Glutamatergic neuron (in vitro differentiated cells): Measurements from ENCODE around the gene SAMD4A. TPM values are rescaled to one million over a fixed set of nuclear protein-coding genes. Genes with fewer than 3 reads are reported as not detected.

Experiments
- DNase-seq: peaks from one replicate; pipeline ENCODE4 v3.0.0; 2022
- H3K27ac Mint-ChIP-seq: one replicate; pipeline ENCODE4 v1.8.0; 2020; ENCODE audit warnings: mild to moderate bottlenecking, mixed read lengths, inconsistent platforms; ENCODE audit not compliant: unreplicated experiment
- H3K27me3 Mint-ChIP-seq: one replicate; pipeline ENCODE4 v1.8.0; 2020; ENCODE audit warnings: mild to moderate bottlenecking, moderate library complexity, mixed read lengths, inconsistent platforms; ENCODE audit not compliant: unreplicated experiment
- H3K36me3 Mint-ChIP-seq: one replicate; pipeline ENCODE4 v1.8.0; 2020; ENCODE audit warnings: mild to moderate bottlenecking, mixed read lengths, inconsistent platforms; ENCODE audit not compliant: unreplicated experiment
- H3K4me1 Mint-ChIP-seq: one replicate; pipeline ENCODE4 v1.8.0; 2020; ENCODE audit warnings: mild to moderate bottlenecking, low read depth, mixed read lengths, inconsistent platforms; ENCODE audit not compliant: unreplicated experiment
- H3K4me3 Mint-ChIP-seq: one replicate; pipeline ENCODE4 v1.8.0; 2020; ENCODE audit warnings: mild to moderate bottlenecking, mixed read lengths, inconsistent platforms; ENCODE audit not compliant: unreplicated experiment
- H3K9me3 Mint-ChIP-seq: one replicate; pipeline ENCODE4 v1.8.0; 2020; ENCODE audit warnings: mild to moderate bottlenecking, moderate library complexity, mixed read lengths, inconsistent platforms; ENCODE audit not compliant: unreplicated experiment
- total RNA-seq: library from RNA; stranded (reverse); fragmentation: NEBNext Ultra II Directional; extraction: Animal tissue kit (Norgen Biotek cat#: 25700); gene quantifications from one replicate; pipeline ENCODE4 v1.2.1, GENCODE V29; 2021; ENCODE audit not compliant: unreplicated experiment
- TF ChIP-seq, protein P1 (sequence below): fragments of 200-600 bp; sonication (generic); IDR thresholded peaks from one replicate; pipeline ENCODE4 v1.5.0; 2021; ENCODE audit not compliant: partially characterized antibody, unreplicated experiment

Gene SAMD4A
- total RNA-seq, 1 donor from 2014 or later: 0.56 TPM

DNA sequence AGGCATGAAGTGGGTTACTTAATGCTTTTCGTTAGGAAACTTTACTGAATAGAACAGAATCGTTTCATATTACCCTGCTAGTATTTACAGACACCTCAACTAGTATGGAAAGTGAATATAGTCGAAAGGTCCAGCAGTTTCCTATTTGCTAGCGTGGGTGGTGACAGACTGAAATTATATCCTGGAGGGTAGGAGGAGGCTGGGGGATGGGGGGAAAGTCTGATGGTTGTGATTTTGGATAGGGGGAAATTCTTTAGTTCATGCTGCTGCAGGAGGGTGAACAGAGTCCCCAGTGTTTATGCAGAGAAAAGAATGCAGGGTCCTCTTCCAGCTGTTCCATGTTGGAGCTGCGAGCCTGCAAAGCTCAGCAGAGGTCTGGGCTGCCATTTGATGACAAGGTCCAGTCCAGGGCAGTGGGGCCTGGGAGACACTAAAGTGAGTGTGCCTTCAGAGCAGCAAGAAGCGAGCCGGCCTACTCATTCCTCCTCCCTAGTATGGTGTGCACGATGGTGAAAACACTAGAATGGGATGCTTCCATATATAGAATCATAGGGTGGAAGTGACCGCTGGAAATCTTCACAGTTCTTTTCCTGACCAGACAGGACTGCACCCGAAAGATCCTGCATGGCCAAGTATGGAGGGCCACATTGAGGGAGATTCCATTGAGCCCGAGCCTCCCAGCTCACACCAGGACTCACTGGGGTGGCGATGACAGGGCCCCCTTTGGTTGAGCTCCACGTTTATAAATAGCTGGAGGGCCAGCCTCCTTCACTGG lies 2.1 kb downstream of the SAMD4A start:
- TF ChIP-seq, protein P1, sequence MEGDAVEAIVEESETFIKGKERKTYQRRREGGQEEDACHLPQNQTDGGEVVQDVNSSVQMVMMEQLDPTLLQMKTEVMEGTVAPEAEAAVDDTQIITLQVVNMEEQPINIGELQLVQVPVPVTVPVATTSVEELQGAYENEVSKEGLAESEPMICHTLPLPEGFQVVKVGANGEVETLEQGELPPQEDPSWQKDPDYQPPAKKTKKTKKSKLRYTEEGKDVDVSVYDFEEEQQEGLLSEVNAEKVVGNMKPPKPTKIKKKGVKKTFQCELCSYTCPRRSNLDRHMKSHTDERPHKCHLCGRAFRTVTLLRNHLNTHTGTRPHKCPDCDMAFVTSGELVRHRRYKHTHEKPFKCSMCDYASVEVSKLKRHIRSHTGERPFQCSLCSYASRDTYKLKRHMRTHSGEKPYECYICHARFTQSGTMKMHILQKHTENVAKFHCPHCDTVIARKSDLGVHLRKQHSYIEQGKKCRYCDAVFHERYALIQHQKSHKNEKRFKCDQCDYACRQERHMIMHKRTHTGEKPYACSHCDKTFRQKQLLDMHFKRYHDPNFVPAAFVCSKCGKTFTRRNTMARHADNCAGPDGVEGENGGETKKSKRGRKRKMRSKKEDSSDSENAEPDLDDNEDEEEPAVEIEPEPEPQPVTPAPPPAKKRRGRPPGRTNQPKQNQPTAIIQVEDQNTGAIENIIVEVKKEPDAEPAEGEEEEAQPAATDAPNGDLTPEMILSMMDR: no peak
- Mint-ChIP-seq H3K4me3 (no peak overlapping the region), H3K27ac (no peak overlapping the region), H3K27me3 (peaks cover 9% of the 10 kb centered on the region), H3K9me3 (peaks cover 7% of the 10 kb centered on the region), H3K36me3 (no peaks in the 10 kb centered on the region), H3K4me1 (peaks cover 3% of the 10 kb centered on the region)
- DNase-seq: no peak

DNA sequence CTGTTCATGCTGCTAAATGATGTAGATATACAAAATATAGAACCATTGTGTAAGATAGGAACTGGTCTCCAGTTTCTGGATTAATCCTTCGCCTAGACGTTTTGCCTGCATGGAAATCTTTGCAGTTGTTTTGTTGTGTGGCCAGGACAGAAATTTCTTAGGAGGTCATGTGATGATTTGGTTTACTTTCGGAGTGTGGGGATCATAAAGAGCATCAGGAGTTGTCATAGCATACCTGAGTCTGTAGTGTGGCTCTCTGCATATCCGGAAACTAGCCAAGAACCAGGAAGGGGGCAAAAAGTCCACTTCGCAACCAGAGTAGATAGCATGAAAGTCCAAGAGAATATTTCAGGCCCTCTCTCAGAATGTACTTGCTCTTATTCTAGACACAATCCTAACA lies 3.1 kb downstream of the SAMD4A start:
- H3K36me3 Mint-ChIP-seq: no peaks in the 10 kb centered on the region
- H3K4me3 Mint-ChIP-seq: no peak overlapping the region
- peaks cover 9% of the 10 kb centered on the region for H3K27me3 Mint-ChIP-seq
- TF ChIP-seq, protein P1: no peak
- H3K4me1 Mint-ChIP-seq: peaks cover 3% of the 10 kb centered on the region
- H3K27ac Mint-ChIP-seq: no peak overlapping the region
- H3K9me3 Mint-ChIP-seq: peaks cover 5% of the 10 kb centered on the region
- DNase-seq: no peak

- Mint-ChIP-seq H3K4me1 (peaks cover 3% of the 10 kb centered on the region), H3K36me3 (no peaks in the 10 kb centered on the region), H3K27me3 (peaks cover 9% of the 10 kb centered on the region), H3K4me3 (no peak overlapping the region), H3K27ac (no peak overlapping the region), H3K9me3 (peaks cover 5% of the 10 kb centered on the region)
- TF ChIP-seq, protein P1: no peak
- no peak for DNase-seq
These were observed 3.9 kb downstream of the SAMD4A start for GRCh38 chr14:54570631-54571415.

DNA sequence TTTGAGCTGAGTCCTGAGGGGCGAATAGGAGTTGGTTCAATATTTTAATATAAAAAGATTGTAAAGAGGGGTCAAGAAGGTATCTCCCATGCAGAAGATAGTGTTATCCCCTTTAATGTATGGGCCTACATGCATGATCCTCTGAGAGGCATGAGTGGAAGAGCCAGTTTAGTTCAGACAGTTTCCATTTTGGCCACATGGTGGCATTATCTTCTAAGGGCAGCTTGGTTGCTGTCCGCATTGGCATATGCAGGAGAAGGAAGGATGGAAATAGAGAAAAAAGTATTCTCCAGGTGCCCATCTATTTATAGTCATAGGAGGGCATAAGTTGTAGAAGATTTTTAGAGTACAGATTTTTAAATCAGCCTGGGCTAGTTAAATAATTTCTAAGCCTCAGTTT lies 5.4 kb downstream of the SAMD4A start:
- H3K9me3 Mint-ChIP-seq: peaks cover 4% of the 10 kb centered on the region
- no peaks in the 10 kb centered on the region for H3K36me3 Mint-ChIP-seq
- peaks cover 8% of the 10 kb centered on the region for H3K27me3 Mint-ChIP-seq
- DNase-seq: no peak
- no peak overlapping the region for H3K4me3 Mint-ChIP-seq
- peaks cover 3% of the 10 kb centered on the region for H3K4me1 Mint-ChIP-seq
- no peak overlapping the region for H3K27ac Mint-ChIP-seq
- TF ChIP-seq, protein P1: peak; percentile 71

- TF ChIP-seq, protein P1: no peak
- no peak for DNase-seq
- Mint-ChIP-seq H3K9me3 (no peaks in the 10 kb centered on the region), H3K4me3 (no peak overlapping the region), H3K27me3 (no peaks in the 10 kb centered on the region), H3K27ac (no peak overlapping the region), H3K36me3 (no peaks in the 10 kb centered on the region), H3K4me1 (no peaks in the 10 kb centered on the region)
These were observed 7.6 kb downstream of the SAMD4A start for GRCh38 chr14:54574528-54574927.
